Cardiac fibroblast (primary cell): Measurements from ENCODE around the gene SYT7.

Experiments used
- DNase-seq, 2 donors: peaks; one replicate each; pipeline versions ENCODE4 v3.0.0 to v3.0.0-alpha.2; 2010; ENCODE audit warnings: low read depth in 2 of 2
- H3K4me3 ChIP-seq, 2 donors: replicated peaks in 1 of 2; 1 replicate in 1 of 2; 2 replicates in 1 of 2; pipeline ENCODE4 v1.5.1; 2011; ENCODE audit warnings: low read depth in 2 of 2, low read length in 2 of 2, mild to moderate bottlenecking in 2 of 2, moderate library complexity in 1 of 2
- TF ChIP-seq, protein P1 (sequence below): IDR thresholded peaks from one replicate; pipeline ENCODE4 v1.5.1; 2011; ENCODE audit warnings: low read depth, mild to moderate bottlenecking, low read length, inconsistent platforms

Gene SYT7

DNA sequence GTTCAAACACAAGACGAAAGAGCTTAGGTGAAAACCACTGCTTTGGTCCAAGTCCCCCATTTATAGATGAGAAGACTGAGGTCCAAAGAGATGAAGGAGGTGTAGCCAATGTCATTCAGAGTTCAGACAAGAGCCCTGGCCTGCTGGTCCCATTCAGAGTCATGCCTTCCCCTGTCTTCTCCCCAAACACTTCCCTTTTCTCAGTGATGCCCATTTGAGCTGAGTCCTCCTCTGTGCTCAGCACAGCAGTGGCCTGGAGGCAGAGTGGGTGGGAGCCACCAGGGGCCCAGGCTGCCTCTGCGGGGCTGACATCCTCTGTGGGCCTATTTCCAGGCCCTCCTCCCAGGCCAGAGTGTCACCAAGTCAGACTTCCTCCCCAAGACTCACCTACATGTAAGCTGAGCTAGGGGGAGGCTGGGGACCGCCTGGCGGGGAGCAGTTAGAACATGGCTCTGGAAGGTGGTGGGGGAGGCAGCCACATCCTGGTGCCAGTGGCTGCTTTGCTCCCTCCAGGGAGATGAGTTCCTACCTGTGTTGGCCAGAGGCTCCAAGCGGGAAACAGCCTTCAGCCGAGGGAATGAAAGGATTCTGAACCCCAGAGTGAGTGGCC is 94.8 kb downstream of the SYT7 start:
- no peak for DNase-seq
- TF ChIP-seq, protein P1, sequence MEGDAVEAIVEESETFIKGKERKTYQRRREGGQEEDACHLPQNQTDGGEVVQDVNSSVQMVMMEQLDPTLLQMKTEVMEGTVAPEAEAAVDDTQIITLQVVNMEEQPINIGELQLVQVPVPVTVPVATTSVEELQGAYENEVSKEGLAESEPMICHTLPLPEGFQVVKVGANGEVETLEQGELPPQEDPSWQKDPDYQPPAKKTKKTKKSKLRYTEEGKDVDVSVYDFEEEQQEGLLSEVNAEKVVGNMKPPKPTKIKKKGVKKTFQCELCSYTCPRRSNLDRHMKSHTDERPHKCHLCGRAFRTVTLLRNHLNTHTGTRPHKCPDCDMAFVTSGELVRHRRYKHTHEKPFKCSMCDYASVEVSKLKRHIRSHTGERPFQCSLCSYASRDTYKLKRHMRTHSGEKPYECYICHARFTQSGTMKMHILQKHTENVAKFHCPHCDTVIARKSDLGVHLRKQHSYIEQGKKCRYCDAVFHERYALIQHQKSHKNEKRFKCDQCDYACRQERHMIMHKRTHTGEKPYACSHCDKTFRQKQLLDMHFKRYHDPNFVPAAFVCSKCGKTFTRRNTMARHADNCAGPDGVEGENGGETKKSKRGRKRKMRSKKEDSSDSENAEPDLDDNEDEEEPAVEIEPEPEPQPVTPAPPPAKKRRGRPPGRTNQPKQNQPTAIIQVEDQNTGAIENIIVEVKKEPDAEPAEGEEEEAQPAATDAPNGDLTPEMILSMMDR: no peak
- no peak overlapping the region for H3K4me3 ChIP-seq

DNA sequence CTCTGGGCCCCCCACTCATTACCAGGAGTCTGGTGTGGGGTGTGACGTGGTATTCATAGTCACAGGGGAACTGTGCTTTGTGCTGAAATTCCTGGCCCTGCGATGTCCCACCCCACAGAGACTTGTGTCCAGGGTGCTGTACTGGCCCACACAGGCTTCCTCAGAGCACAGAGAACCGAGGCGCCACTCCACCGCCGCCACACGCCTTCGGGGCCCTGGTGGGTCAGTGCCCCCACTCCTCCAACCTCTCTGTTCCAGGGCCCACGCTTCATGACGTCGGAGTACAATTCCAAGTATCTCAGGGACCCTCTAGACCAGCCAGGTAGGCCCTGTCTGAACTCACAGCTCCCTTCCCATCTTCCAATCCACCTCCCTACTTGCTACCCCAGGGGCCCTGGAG is 95.8 kb downstream of the SYT7 start:
- no peak overlapping the region for H3K4me3 ChIP-seq
- TF ChIP-seq, protein P1: no peak
- DNase-seq: no peak

DNA sequence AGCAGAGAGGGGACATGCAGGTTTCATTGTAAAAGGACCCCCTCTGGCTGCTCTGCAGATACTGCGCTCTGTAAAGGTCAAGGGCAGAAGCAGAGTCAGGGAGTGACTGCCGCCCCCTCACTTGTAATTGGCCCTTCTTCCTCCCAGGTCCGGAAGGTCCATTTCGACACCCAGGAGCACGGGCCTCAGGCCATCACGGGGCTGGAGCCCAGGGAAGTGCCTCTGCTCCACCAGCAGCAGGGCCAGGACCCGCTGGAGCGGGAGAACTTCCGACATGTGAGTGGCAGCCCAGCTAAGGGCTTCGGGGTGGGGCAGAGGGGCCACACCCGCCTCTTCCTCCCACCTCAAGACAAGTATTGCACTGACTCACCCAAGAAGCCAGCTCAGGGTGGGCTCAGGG is 96.3 kb downstream of the SYT7 start:
- no peak for DNase-seq
- H3K4me3 ChIP-seq: no peak overlapping the region
- TF ChIP-seq, protein P1: no peak

DNA sequence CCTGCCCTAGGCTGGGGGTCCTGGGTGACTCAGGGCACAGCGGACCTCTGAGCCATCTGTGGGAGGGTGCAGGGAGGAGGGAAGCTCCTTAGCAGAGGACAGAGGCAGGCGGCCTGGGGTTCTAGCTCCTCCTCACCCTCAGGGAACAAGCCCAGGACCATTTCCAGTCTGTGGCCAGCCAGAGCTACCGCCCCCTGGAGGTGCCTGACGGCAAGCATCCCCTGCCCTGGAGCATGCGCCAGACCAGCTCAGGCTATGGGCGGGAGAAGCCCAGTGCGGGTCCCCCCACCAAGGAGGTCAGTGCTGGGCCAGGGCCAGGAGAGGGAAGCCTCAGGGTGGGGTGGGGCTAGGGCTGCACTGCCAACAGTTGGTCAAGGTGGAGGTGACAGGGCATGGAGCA is 98.4 kb downstream of the SYT7 start:
- no peak for DNase-seq
- H3K4me3 ChIP-seq: no peak overlapping the region
- TF ChIP-seq, protein P1: peak; percentile 71

DNA sequence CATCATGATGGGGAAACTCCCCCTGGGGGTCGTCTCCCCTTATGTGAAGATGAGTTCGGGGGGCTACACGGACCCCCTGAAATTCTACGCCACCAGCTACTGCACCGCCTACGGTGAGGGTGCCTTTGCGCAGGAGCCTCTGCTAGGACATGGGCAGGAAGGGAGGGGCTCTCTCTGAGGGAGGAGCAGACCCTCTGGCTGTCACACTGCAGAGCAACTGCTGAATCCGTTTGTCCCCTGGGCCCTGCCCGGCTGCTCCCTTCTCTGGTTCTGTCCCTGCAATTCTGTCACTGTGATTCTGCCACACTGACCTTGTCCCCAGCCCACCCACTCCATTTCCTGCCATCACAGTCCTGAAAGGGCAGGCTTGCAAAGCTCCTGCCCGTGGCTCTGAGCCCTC is 99.1 kb downstream of the SYT7 start:
- TF ChIP-seq, protein P1: no peak
- H3K4me3 ChIP-seq: no peak overlapping the region
- no peak for DNase-seq

DNA sequence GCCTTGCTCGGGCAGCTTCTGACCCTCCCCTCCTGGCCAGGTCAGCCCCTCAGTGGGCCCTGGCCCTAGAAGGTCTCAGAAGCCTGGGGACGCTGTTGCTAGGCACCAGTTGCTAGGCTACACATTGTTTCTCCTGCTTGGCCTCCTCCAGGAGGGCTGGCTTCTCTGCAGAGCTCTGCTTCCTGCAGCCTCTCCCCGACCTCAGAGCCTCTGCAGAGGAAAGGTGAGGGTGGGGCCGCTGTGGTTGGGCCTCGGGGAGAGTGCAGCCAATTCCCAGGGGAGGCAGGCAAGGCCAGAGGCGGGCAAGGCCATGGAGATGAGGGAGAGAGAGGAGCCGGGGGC is 99.9 kb downstream of the SYT7 start:
- no peak overlapping the region for H3K4me3 ChIP-seq
- DNase-seq: peak; percentile 29 to 46
- TF ChIP-seq, protein P1: no peak
